GM18868 (cell line): ENCODE results near the gene RPL27.
"Not testable (repeated sequence)": the region's sequence is repeated elsewhere in the genome, so short reads cannot be mapped to it uniquely, and the experiment has no call there.

Source experiments
- ATAC-seq: cut with Tn5 transposase; IDR thresholded peaks from one replicate; pipeline ENCODE4 v1.9.1; 2021; ENCODE audit warnings: mild to moderate bottlenecking, moderate library complexity; ENCODE audit not compliant: unreplicated experiment

RPL27 gene

DNA sequence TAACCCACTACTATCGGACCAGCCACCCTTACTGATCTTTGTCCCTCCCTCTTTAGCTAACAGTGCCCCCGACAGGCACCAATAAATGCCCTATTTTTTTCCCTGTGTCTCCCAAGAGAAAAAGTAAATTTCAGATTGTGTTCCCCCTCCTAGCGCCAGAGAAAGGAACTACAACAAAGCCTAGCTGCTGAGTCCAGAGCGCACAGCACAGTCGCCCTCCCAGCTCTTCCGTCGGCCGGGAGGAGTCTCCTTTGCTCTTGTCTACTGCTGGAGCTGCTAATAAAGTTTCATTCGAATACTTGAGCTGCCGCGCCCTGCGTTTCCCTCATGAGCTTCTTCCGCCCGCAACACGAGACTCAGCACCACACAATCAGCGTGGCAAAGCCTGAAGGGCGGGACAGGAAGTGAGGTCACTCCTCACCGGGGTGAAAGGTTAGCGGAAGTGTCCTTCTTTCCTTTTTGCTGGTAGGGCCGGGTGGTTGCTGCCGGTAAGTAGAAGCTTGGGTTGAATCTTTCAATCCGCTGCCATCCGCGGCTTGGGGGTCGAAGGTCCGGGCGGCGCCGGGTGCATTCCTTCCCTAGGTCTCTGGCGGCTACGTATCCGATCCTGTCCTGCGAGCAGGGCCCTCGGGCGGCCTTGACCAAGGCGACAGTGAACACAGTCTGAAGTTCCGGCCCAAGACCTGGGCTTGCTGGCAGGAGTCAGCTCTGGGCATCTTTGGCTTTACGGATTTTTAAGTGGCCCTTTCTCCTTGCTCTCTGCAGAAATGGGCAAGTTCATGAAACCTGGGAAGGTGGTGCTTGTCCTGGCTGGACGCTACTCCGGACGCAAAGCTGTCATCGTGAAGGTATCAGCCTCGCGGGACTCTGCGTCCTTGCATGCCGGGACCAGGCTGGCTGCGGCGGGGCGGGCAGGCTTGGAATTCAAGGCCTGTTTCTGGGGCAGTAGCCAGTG is at the start of gene RPL27:
Gene RPL27 (plus strand): TSS at position 436 of the 955 bp plus-strand sequence. CDS start 332 bp downstream, at position 768.
- ATAC-seq, result peak; percentile 90

- no peak for ATAC-seq
These were observed 48.0 kb upstream of the RPL27 start for GRCh38 chr17:42950044-42950783.

GRCh38 chr17:42953669-42954068 is 44.5 kb upstream of the RPL27 start:
- no peak for ATAC-seq

- peak; percentile 70 for ATAC-seq
These were observed 33.9 kb upstream of the RPL27 start, which contains the start of gene AARSD1 for GRCh38 chr17:42964161-42964932. TSS of gene AARSD1 (minus strand) at chr17:42964454. CDS start at chr17:42964440, 14 bp downstream.

DNA sequence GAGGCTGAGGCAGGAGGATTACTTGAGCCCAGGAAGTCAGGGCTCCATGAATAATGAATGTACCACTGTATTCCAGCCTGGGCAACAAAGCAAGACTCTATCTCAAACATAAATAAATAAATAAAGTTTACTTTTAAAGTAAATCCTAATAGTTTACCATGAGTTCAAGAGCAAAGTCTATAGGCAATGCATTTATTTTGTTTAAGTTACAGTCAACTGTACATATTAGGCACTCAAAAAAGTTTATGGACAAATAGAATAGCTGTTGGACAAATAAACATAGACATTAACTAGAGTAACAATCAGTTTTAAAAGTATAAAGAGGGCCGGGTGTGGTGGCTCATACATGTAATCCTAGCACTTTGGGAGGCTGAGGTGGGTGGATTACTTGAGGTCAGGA is 30.3 kb upstream of the RPL27 start:
- ATAC-seq, result no peak

- ATAC-seq, result no peak
These were observed 29.1 kb upstream of the RPL27 start for GRCh38 chr17:42969001-42969581.

DNA sequence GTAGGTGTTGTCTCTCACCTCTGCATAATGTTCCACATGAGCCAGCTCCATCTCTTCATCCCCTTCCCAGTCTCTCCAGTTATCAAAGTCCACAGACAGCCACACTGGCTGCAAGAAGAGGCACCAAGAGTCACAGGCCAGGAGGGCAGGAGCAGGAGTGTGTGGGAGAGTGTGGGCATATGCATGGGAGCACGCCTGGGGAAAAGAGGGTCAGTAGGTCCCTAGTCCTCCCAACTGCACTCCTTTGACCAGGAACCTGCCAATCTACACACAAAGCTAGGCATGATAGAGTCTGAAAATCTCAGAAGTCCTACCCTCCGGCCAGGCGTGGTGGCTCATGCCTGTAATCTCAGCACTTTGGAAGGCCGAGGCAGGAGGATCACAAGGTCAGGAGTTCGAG is 26.6 kb upstream of the RPL27 start:
- no peak for ATAC-seq

DNA sequence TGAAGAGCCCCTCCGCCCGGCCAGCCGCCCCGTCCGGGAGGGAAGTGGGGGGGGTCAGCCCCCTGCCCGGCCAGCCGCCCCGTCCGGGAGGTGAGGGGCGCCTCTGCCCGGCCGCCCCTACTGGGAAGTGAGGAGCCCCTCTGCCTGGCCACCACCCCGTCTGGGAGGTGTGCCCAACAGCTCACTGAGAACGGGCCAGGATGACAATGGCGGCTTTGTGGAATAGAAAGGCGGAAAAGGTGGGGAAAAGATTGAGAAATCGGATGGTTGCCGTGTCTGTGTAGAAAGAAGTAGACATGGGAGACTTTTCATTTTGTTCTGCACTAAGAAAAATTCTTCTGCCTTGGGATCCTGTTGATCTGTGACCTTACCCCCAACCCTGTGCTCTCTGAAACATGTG is 24.9 kb upstream of the RPL27 start:
- not testable (repeated sequence) for ATAC-seq

GRCh38 chr17:42975265-42975664 is 23.0 kb upstream of the RPL27 start:
- ATAC-seq, result no peak

GRCh38 chr17:42975701-42976100 is 22.5 kb upstream of the RPL27 start:
- not testable (repeated sequence) for ATAC-seq

GRCh38 chr17:42979511-42980273 is 18.5 kb upstream of the RPL27 start, which contains the start of gene PTGES3L:
TSS of gene PTGES3L (minus strand) at chr17:42980080. CDS start at chr17:42980053, 27 bp downstream.
- ATAC-seq, result no peak

DNA sequence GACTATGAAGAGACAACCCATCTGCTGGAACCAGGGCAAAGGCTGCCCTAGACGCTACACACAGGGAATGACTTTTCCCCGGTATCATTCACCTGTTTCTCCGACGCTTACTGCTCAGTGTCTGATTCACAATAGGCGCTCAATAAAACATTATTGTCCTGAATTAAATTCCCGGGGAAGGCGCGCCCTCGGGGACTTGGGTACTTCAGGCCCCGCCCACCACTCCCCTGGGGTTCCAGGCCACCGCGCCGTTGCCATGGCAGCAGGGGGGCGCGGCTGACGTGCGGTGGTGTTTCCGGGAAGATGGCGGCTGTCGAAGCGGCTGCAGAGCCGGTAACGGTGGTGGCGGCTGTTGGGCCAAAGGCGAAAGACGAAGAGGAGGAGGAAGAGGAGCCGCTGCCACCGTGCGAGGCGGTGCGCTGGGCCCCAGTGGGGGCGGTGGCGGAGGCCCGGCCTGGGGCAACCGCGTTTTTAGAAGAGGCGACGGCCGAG is 17.9 kb upstream of the RPL27 start, which contains the start of gene RUNDC1:
Gene RUNDC1 (plus strand): TSS at position 292 of the 492 bp plus-strand sequence. CDS start 12 bp downstream, at position 304.
- peak; percentile 65 for ATAC-seq

- peak; percentile 41 for ATAC-seq
These were observed 17.3 kb upstream of the RPL27 start for GRCh38 chr17:42980766-42981397.

DNA sequence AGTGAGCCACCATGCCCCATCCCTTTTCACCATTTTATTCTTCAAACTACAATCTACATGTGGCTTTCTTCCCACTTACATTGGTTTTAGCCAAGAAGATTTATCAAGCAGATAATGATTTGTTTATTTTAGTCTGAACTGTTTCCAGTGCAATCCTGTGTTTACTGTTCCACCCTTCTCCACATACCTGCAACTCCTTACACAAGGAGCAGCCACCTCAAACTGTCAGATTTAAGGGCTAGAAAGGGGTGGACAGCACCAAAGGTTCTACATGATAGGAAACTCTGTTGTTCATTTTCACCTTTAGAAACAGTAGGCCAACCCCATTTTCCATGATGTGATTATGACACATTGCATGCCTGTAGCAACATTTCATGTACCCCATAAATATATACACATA is 16.0 kb upstream of the RPL27 start:
- ATAC-seq, result no peak

GRCh38 chr17:42985225-42985624 is 13.0 kb upstream of the RPL27 start:
- ATAC-seq, result peak; percentile 48

DNA sequence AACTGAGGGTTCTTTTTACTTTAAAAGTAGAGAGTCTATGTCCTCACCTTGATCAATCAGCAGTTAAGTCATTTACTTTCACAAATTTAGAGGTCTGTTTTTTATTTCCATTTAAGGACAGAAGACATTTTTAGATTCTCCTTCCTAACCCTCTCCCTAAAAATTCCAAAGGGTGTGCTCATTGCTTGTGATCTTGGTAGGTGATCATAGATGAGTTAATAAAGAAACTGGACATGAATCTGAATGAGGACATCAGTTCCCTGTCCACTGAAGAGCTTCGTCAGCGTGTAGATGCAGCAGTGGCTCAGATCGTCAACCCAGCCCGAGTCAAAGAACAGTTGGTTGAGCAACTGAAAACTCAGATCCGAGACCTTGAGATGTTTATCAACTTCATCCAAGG is 9.1 kb upstream of the RPL27 start:
- ATAC-seq, result no peak

DNA sequence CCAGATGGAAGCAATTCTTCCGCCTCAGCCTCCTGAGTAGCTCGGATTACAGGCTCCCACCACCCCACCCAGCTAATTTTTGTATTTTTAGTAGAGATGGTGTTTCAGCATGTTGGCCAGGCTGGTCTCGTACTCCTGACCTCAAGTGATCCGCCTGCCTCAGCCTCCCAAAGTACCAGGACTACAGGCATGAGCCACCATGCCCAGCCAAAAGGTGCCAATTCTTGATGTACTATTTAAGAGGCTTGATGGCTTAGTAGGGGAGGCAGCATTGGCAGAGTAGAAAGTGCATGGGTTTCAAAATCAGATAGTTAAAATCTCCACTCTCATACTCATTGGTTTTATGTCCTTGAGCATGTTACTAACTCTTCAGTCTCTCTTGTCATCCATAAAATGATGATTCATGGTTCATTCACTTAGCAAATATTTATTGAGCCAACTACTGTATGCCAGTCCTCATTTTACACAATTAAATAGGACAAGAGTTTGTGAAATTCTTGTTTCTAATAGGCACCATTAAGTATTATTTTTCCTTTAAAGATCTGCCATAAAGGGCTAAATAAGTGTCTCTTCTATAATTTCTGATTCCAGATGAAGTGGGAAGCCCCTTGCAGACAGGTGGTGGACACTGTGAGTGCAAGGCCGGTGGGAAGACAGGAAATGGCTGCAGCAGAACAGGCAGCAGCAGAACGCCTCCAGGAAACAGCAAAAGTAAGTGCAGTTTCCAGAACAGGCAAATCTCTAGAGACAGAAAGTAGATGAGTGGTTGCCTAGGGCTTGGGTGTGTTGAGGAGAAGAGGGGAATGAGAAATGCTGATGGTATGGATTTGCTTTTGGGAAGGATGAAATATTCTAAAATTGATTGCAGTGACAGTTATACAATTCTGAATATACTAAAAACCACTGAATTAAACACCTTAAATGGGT is 8.2 kb upstream of the RPL27 start:
- no peak for ATAC-seq

GRCh38 chr17:42991471-42991870 is 6.7 kb upstream of the RPL27 start:
- no peak for ATAC-seq
